Neuronal stem cell (in vitro differentiated cells): ENCODE measurements around the gene GET4.
A peak's percentile ranks its signal among the peaks of the same experiment; 100 is the strongest.

Experiments
- DNase-seq: peaks from one replicate; pipeline ENCODE4 v3.0.0-alpha.2; 2013; ENCODE audit warnings: low spot score
- H2AFZ ChIP-seq: one replicate; pipeline ENCODE4 v1.6.1; 2013; ENCODE audit warnings: mild to moderate bottlenecking, low read length, inconsistent platforms
- H2AK5ac ChIP-seq: 2 replicates; pipeline ENCODE4 v1.6.1; 2013; ENCODE audit warnings: low read depth, mild to moderate bottlenecking, inconsistent platforms, low read length, moderate library complexity, mixed read lengths
- H2BK120ac ChIP-seq: 2 replicates; pipeline ENCODE4 v1.6.1; 2013; ENCODE audit warnings: low read depth, mild to moderate bottlenecking, inconsistent platforms, low read length, moderate library complexity, mixed read lengths
- H2BK12ac ChIP-seq: one replicate; pipeline ENCODE4 v1.6.1; 2013; ENCODE audit warnings: low read length, inconsistent platforms
- H2BK15ac ChIP-seq: 2 replicates; pipeline ENCODE4 v1.6.1; 2013; ENCODE audit warnings: mild to moderate bottlenecking, low read length, inconsistent platforms, mixed read lengths
- H2BK5ac ChIP-seq: one replicate; pipeline ENCODE4 v1.6.1; 2013; ENCODE audit warnings: inconsistent platforms, mild to moderate bottlenecking, low read length, moderate library complexity
- H3K14ac ChIP-seq: one replicate; pipeline ENCODE4 v1.6.1; 2013; ENCODE audit warnings: low read length, inconsistent platforms
- H3K18ac ChIP-seq: 2 replicates; pipeline ENCODE4 v1.6.1; 2013; ENCODE audit warnings: low read length, inconsistent platforms
- H3K23ac ChIP-seq: 2 replicates; pipeline ENCODE4 v1.6.1; 2013; ENCODE audit warnings: low read depth, mild to moderate bottlenecking, mixed read lengths, low read length, inconsistent platforms; ENCODE audit not compliant: poor library complexity
- H3K27ac ChIP-seq: replicated peaks from 3 replicates; pipeline ENCODE4 v1.5.1; 2013; ENCODE audit warnings: low read length, inconsistent platforms
- H3K27me3 ChIP-seq, 3 experiments: 2 replicates each; pipeline ENCODE4 v1.6.1; 2013; ENCODE audit warnings: low read length in 3 of 3, mild to moderate bottlenecking in 2 of 3, inconsistent platforms in 1 of 3, low read depth in 1 of 3, mixed read lengths in 1 of 3, moderate library complexity in 1 of 3; ENCODE audit not compliant: control insufficient read depth in 3 of 3, insufficient read depth in 3 of 3
- H3K36me3 ChIP-seq, 2 donors: replicated peaks in 1 of 2; 2 replicates each; pipeline ENCODE4 v1.6.1; 2013; ENCODE audit warnings: low read length in 2 of 2; ENCODE audit not compliant: control insufficient read depth in 2 of 2, insufficient read depth in 2 of 2
- H3K4ac ChIP-seq: 2 replicates; pipeline ENCODE4 v1.6.1; 2013; ENCODE audit warnings: inconsistent platforms, mild to moderate bottlenecking, low read length, moderate library complexity
- H3K4me1 ChIP-seq, 2 donors: 1 replicate in 1 of 2; 2 replicates in 1 of 2; pipeline ENCODE4 v1.6.1; 2013; ENCODE audit warnings: low read length in 2 of 2, low read depth in 1 of 2; ENCODE audit not compliant: control insufficient read depth in 2 of 2, insufficient read depth in 1 of 2
- H3K4me2 ChIP-seq: one replicate; pipeline ENCODE4 v1.6.1; 2013; ENCODE audit warnings: mild to moderate bottlenecking, low read length, inconsistent platforms; ENCODE audit not compliant: insufficient read depth, poor library complexity, severe bottlenecking
- H3K4me3 ChIP-seq, 2 donors: 2 replicates each; pipeline ENCODE4 v1.5.1; 2013; ENCODE audit warnings: low read length in 2 of 2, mild to moderate bottlenecking in 2 of 2, inconsistent platforms in 1 of 2, moderate library complexity in 1 of 2
- H3K79me1 ChIP-seq: one replicate; pipeline ENCODE4 v1.6.1; 2013; ENCODE audit warnings: low read depth, mild to moderate bottlenecking, inconsistent platforms, low read length, moderate library complexity
- H3K9ac ChIP-seq: one replicate; pipeline ENCODE4 v1.6.1; 2013; ENCODE audit warnings: mild to moderate bottlenecking, low read depth, low read length, inconsistent platforms; ENCODE audit not compliant: poor library complexity
- H3K9me3 ChIP-seq, 2 donors: replicated peaks in 1 of 2; 2 replicates each; pipeline versions ENCODE3 to v1.6.1; 2013; ENCODE audit warnings: low read length in 2 of 2, mild to moderate bottlenecking in 2 of 2, inconsistent platforms in 1 of 2, low read depth in 1 of 2, mixed read lengths in 1 of 2, moderate library complexity in 1 of 2; ENCODE audit not compliant: control insufficient read depth in 2 of 2, insufficient read depth in 1 of 2
- H4K8ac ChIP-seq: one replicate; pipeline ENCODE4 v1.6.1; 2013; ENCODE audit warnings: low read depth, mild to moderate bottlenecking, inconsistent platforms, low read length, moderate library complexity
- H4K91ac ChIP-seq: one replicate; pipeline ENCODE4 v1.6.1; 2013; ENCODE audit warnings: low read length, low read depth, mild to moderate bottlenecking, inconsistent platforms; ENCODE audit not compliant: poor library complexity
- WGBS, 2 donors: extraction: QIAGEN DNeasy Blood & Tissue Kit; methylation state at CpG; one replicate each; pipeline ENCODE4 v1.1.7; 2013; ENCODE audit warnings: missing lambda C conversion rate in 2 of 2, mixed read lengths in 1 of 2; ENCODE audit not compliant: insufficient read length in 2 of 2, insufficient replicate concordance in 1 of 2; ENCODE audit errors: extremely low coverage in 2 of 2; 5-methylcytosine and 5-hydroxymethylcytosine counted together

Gene GET4

DNA sequence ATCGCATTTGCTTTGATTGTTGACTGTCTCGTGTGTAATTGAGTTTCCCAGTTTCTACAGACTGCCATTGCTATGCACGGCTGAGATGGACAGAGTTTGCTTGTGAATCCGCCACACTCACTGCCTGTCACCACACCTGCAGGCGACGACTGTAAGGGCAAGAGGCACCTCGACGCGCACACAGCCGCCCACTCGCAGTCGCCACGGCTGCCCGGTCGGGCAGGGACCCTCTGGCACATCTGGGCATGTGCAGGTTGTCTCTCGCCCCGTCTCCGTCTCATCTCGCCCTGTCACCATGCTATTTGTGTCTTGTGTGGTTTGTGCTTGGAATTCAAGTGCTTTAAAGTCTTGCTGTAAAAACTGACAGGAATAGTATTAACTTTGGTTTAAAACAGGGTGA lies 26.6 kb upstream of the GET4 start:
- Histone ChIP-seq H4K91ac (no peak overlapping the region), H3K23ac (no peak overlapping the region), H3K4me2 (no peak overlapping the region), H3K14ac (no peak overlapping the region), H4K8ac (no peak overlapping the region), H3K4me1 (no peaks in the 10 kb centered on the region), H2AFZ (no peak overlapping the region), H3K9ac (no peak overlapping the region), H3K4me3 (peak overlapping the region in 1 of 2 donors; percentile 12), H3K79me1 (peaks cover 4% of the 10 kb centered on the region), H3K36me3 (peaks cover 40 to 86% of the 10 kb centered on the region in 2 donors), H2BK120ac (no peak overlapping the region), H3K4ac (no peak overlapping the region), H3K27me3 (no peaks in the 10 kb centered on the region), H3K9me3 (peaks cover 3 to 6% of the 10 kb centered on the region in 2 donors), H2BK15ac (no peak overlapping the region), H2BK5ac (no peak overlapping the region), H2BK12ac (no peak overlapping the region), H3K27ac (no peak overlapping the region), H2AK5ac (no peak overlapping the region), H3K18ac (no peak overlapping the region)
- no CpG with 5 or more reads among the region's 19 CpGs for WGBS, 2 donors
- no peak for DNase-seq

GRCh38 chr7:851204-851603 lies 25.1 kb upstream of the GET4 start:
- DNase-seq, result no peak
- Histone ChIP-seq H3K18ac (no peak overlapping the region), H3K27ac (no peak overlapping the region), H4K91ac (no peak overlapping the region), H3K23ac (no peak overlapping the region), H2AK5ac (no peak overlapping the region), H2BK5ac (no peak overlapping the region), H3K27me3 (no peaks in the 10 kb centered on the region), H3K4ac (no peak overlapping the region), H2BK120ac (no peak overlapping the region), H3K79me1 (peaks cover 4% of the 10 kb centered on the region), H3K36me3 (peaks cover 49 to 87% of the 10 kb centered on the region in 2 donors), H3K4me2 (no peak overlapping the region), H3K14ac (no peak overlapping the region), H3K9ac (no peak overlapping the region), H3K4me1 (no peaks in the 10 kb centered on the region), H3K9me3 (peaks cover 2 to 6% of the 10 kb centered on the region in 2 donors), H2AFZ (no peak overlapping the region), H4K8ac (no peak overlapping the region), H2BK12ac (no peak overlapping the region), H2BK15ac (no peak overlapping the region), H3K4me3 (peak overlapping the region in 1 of 2 donors; percentile 43)
- WGBS, 2 donors, result no CpG with 5 or more reads among the region's 14 CpGs

DNA sequence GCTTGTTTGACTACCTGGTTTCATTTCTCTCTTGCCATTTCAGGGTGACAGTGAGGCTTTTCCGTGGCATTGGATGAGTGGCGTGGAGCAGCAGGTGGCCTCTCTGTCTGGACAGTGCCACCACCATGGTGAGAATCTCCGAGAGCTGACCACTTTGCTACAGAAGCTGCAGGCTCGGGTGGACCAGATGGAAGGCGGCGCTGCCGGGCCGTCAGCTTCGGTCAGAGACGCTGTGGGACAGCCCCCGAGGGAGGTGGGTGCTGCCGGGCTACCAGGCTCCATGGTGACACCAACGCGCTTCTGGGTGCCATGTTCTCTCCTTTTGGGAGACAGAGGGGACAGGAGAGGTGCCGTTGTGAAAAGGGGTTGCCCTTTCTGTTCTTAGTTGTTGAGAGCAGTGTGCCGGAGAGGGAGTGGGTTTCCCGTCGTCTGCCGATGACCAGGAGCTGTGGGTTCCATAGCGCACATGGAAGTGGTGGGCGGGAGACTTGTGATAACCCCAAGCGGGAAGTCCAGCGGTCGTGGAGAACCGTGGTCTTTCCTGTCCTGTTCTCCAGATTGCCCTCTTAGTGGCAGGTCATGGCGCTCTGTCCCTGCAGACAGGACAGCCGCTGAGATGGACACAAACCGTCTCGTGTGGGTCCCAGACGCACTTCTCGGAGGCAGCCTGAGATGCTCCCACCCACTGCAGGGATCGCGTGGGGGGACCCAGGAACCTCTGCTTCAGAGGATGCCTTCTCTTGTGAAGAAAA lies 22.8 kb upstream of the GET4 start:
- Histone ChIP-seq H3K14ac (no peak overlapping the region), H2BK5ac (no peak overlapping the region), H3K4me2 (no peak overlapping the region), H3K27me3 (no peaks in the 10 kb centered on the region), H3K27ac (no peak overlapping the region), H4K8ac (no peak overlapping the region), H3K36me3 (peaks cover 59 to 98% of the 10 kb centered on the region in 2 donors), H3K4ac (no peak overlapping the region), H2AFZ (no peak overlapping the region), H3K23ac (no peak overlapping the region), H3K9ac (no peak overlapping the region), H4K91ac (no peak overlapping the region), H2AK5ac (no peak overlapping the region), H3K18ac (no peak overlapping the region), H3K9me3 (no peaks in the 10 kb centered on the region), H2BK15ac (no peak overlapping the region), H3K4me3 (no peak overlapping the region), H3K79me1 (peaks cover 4% of the 10 kb centered on the region), H3K4me1 (no peaks in the 10 kb centered on the region), H2BK12ac (no peak overlapping the region), H2BK120ac (no peak overlapping the region)
- no peak for DNase-seq
- WGBS, 2 donors, result no CpG with 5 or more reads among the region's 33 CpGs

DNA sequence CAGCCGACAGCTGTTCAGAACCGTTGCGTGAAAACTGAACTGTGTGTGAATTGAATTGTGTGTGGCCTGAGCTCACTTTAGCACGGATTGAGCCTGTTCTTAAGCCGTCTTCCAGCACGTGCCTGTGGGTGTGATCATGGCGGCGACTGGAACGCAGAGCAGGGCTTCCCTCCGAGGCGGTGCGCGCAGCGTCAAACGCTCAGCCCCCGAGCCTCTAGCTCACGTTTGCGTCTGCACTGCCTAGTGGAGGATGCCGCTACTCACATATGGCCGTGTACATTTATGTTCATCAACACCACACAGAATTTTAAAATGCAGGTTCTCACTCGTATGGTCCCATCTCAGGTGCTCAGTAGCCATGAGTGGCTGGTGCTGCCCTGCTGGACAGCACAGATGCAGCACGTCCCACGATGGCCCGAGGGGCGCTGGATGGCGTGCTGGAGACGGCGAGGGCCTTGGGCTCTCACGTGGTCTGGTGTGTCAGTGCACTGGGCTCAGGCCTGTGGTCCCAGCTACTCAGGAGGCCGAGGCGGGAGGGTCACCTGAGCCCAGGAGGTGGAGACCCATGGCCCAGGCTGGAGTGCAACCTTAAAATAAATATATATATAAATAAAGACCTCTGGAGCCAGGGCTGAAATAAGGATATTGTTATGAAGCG lies 22.1 kb upstream of the GET4 start:
- no peak overlapping the region for H4K91ac ChIP-seq
- no peak overlapping the region for H3K14ac ChIP-seq
- no peak overlapping the region for H3K4ac ChIP-seq
- no peak overlapping the region for H3K9ac ChIP-seq
- H3K79me1 ChIP-seq, result peaks cover 4% of the 10 kb centered on the region
- H2BK120ac ChIP-seq, result no peak overlapping the region
- no peak overlapping the region for H2BK15ac ChIP-seq
- H3K4me2 ChIP-seq, result no peak overlapping the region
- no peak overlapping the region for H3K4me3 ChIP-seq
- no peak overlapping the region for H3K23ac ChIP-seq
- no CpG with 5 or more reads among the region's 32 CpGs for WGBS, 2 donors
- H2BK12ac ChIP-seq, result no peak overlapping the region
- no peaks in the 10 kb centered on the region for H3K4me1 ChIP-seq
- H3K27me3 ChIP-seq, result no peaks in the 10 kb centered on the region
- no peak overlapping the region for H2AK5ac ChIP-seq
- no peaks in the 10 kb centered on the region for H3K9me3 ChIP-seq
- no peak overlapping the region for H3K27ac ChIP-seq
- no peak overlapping the region for H2BK5ac ChIP-seq
- H2AFZ ChIP-seq, result no peak overlapping the region
- peaks cover 58 to 98% of the 10 kb centered on the region in 2 donors for H3K36me3 ChIP-seq
- H3K18ac ChIP-seq, result no peak overlapping the region
- no peak for DNase-seq
- no peak overlapping the region for H4K8ac ChIP-seq
